Liver (tissue), 3 donors: ENCODE measurements around the gene TECPR1.

ENCODE experiments used
- ATF3 ChIP-seq: IDR thresholded peaks from 2 replicates; pipeline ENCODE4 v1.6.1; 2016; ENCODE audit warnings: antibody characterized with exemption
- FOXA1 ChIP-seq: IDR thresholded peaks from 2 replicates; pipeline ENCODE4 v1.6.1; 2016; ENCODE audit warnings: antibody characterized with exemption
- RAD21 ChIP-seq, 2 donors: IDR thresholded peaks; 2 replicates each; pipeline ENCODE4 v1.6.1; 2016; ENCODE audit warnings: antibody characterized with exemption in 2 of 2, mild to moderate bottlenecking in 2 of 2
- ZBTB33 ChIP-seq: IDR thresholded peaks from 2 replicates; pipeline ENCODE4 v1.6.1; 2016; ENCODE audit warnings: antibody characterized with exemption
- TF ChIP-seq, protein P1 (sequence below): fragments of 150-350 bp; IDR thresholded peaks from 2 replicates; pipeline ENCODE4 v1.5.1; 2017; ENCODE audit warnings: improper control_type of control experiment, low read depth, low read length; ENCODE audit not compliant: missing input control
- donor health status: healthy.
- donor health status: healthy.

GRCh38 chr7:98294798-98295382, 42.9 kb upstream of the TECPR1 start:
- TF ChIP-seq FOXA1, result no peak
- TF ChIP-seq, protein P1, sequence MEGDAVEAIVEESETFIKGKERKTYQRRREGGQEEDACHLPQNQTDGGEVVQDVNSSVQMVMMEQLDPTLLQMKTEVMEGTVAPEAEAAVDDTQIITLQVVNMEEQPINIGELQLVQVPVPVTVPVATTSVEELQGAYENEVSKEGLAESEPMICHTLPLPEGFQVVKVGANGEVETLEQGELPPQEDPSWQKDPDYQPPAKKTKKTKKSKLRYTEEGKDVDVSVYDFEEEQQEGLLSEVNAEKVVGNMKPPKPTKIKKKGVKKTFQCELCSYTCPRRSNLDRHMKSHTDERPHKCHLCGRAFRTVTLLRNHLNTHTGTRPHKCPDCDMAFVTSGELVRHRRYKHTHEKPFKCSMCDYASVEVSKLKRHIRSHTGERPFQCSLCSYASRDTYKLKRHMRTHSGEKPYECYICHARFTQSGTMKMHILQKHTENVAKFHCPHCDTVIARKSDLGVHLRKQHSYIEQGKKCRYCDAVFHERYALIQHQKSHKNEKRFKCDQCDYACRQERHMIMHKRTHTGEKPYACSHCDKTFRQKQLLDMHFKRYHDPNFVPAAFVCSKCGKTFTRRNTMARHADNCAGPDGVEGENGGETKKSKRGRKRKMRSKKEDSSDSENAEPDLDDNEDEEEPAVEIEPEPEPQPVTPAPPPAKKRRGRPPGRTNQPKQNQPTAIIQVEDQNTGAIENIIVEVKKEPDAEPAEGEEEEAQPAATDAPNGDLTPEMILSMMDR, result peak; percentile 64
- TF ChIP-seq RAD21 (IDR thresholded peaks at IDR 0.05), result peak; percentile 85 to 90
- no peak for TF ChIP-seq ATF3
- no peak for TF ChIP-seq ZBTB33
